HG03280 (cell line): ENCODE measurements around the gene FAM83D.
A peak's percentile ranks its signal among the peaks of the same experiment; 100 is the strongest.
"Not testable (repeated sequence)": the region's sequence is repeated elsewhere in the genome, so short reads cannot be mapped to it uniquely, and the experiment has no call there.

Experiments used
- ATAC-seq: cut with Tn5 transposase; IDR thresholded peaks from one replicate; pipeline ENCODE4 v1.9.1; 2021; ENCODE audit warnings: mild to moderate bottlenecking, moderate library complexity; ENCODE audit not compliant: unreplicated experiment

FAM83D gene

DNA sequence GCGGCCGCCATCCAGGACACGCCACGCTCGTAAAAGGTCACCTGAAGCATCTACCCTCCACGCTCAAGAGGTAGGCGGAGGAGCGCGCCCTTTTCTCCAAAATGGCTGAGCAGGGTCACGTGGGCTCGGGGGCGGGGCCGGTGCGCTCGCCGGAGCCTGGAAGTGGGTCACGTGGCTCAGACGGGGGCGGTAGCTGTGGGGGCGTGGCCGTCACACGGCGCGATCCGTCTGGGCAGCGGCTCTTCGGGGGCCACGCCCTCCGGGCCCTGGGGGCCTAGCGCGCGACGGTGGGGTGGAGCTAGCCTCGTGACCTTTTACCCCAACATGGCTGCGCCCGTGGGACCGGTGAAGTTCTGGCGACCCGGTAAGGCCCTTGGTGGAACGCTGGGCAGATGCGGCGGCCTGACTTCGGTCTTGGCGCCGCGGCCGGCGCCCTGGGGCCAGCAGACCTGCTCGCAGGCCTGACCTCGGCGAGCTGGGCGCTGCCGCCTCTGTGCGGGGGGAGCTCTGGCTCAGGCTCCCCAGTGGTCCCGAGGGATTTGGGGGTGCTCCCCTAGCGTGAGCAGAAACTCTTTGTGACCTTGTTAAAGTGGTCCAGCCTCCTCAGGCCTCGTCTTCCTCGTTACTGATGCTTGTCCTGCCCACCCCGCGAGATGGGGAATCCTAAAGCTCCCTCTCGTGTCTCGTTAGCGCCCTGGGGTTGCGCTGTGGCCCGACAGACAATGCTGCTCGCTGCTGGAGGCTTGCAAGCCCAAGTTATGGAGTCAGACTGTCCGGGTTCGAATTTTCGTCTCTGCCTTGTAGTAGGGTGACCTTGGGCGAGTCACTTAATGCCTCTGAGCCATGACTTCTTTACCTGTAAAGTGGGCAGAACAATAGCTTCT lies 36.1 kb downstream of the FAM83D start, which contains the start of gene DHX35:
Gene DHX35 (plus strand): TSS at position 301 of the 884 bp plus-strand sequence. CDS start 24 bp downstream, at position 325.
- peak; percentile 97 for ATAC-seq

DNA sequence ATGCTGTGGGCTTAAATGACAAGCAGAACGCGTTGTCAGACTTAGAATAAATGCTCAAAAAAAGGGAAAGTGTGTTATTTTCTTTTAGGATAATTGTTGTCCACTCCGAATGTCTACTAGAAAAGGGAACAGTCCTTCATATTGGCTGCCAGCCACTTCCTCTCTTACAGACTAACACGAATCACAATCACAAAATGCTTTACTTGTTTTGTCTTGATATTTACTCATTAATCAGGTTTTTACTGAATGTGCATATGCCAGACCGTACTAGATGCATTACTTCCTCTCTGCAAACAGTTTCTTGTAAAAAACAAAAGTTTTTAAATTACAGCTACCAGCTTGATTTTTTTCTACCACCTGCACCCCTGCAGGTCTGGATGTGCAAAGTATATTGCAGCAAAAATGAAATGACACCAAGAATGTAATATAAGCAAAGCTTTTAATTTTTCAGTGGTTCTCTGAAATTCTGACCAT lies 36.7 kb downstream of the FAM83D start:
- ATAC-seq, result no peak

DNA sequence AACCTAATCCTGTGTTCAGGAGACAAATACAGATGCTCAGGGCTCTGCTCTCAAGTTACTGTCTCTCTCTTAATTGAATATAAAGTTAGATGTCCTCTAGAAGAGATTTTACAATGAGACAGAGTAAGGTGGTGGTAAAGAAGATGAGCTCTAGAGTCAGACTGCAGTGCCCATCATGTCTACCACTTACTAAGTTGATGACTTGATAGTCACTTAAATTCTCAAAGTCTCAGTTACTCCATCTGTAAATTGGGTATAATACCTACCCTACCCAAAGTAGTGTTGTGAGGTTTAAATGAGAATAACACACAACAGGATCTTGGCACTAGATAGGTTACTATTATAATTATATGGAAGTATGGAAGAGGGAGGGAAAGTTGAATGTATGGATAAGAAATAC lies 37.5 kb downstream of the FAM83D start:
- ATAC-seq, result no peak

DNA sequence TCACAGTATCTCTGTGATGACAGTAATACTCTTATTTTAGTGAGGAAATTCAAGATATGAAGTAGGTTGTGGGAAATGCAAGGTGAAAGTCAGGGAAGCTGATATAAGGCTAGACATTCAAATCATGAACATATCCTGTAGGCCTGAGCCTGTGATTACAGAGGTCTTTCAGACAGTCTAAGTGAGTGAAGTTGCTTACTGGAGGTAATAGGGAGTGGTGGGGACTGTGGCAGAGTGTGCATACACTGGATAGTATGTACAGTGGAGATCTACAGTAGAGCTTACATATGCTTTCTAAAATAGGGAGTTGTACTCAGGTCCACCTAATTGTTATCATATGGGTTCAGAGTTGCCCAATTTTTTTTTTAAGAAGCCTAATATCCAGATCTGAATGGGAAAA lies 39.0 kb downstream of the FAM83D start:
- no peak for ATAC-seq

DNA sequence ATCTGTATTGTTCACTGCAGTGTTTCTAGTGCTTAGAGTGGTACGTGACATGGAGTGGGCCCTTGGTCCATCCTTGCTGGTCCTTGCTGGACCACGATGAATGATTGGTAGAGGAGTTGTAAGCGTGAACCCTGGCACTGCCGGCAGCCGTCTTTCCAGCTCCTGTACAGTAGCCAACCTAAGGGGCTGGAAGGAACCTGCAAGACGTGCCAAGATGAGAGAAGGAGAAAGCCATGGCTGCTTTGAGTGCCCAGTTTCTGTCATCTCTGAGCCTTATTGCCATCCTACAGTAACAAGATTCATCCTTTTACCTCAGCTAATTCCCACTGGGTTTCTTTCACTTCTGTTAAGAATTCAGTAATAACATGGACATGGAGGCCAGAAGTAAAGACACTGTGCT lies 41.9 kb downstream of the FAM83D start:
- ATAC-seq, result no peak

DNA sequence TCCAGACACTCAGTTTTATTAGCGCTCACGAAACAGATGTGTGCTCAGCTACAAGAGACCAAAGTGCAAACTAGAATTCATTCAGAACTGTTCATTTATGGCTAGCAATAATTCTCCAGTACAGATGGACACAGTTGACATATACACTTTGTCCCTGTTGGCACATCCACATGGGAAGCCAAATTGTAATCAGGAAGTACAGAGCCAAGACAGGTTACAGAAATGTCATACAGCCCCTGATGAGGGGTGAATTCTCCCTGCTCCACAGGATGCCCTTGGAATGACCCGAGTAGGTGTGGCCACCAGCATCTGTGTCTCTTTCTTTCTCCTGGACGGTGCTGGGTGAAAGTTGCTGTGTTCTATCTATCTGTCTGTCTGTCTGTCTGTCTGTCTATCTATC lies 43.5 kb downstream of the FAM83D start:
- ATAC-seq, result no peak

DNA sequence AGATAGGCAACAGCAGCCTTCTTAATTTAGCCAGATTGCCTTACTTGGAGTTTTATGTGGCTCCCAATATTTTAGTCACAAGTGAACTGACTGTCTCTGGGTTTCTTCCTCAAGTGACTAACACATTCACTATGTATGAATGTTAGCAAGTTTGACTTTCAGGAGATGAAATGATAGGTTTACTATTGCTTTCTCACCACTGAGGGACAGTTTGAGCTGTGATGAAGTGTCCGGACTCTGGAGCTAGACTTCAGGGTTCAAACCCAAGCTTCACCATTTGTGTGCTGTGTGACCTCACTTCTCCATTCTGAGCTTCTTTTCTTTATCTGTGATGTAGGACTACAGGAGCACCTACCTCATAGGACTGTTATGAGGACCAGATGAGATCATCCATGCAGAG lies 44.1 kb downstream of the FAM83D start:
- ATAC-seq, result no peak

DNA sequence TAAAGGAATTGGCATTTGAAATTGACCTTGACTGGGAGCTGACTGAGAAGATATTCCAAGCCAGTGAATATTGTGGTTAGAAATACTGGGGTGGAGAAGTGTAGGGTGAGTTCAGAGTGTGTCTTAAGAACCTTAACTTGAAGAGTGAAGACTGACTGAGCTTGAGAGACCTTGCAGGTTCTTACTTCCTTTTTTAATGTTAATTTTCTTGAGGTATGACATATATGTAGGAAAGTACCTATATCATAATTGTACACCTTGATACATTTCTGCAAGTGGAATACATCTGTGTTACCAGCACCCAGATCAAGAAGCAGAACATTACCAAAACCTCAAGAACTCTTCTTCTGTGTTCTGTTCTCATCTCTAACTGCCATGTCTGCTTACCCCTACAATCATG lies 46.9 kb downstream of the FAM83D start:
- no peak for ATAC-seq

DNA sequence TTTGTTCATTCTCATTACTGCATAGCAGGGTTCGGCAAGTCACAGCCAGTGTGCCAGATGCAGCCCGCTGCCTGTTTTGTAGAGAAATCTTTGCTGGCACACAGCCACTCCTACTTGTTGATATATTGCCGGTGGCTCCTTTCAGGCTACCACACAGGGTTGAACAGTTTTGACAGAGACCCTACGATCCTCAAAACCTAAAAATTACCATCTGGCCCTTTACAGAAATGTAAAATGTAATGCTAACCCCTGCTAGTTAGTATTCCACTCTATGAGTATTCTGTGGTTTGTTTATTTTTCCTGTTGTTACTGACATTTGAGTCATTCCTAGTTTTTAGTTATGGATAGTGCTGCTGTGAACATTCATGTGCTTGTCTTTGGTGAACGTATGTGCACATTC lies 47.4 kb downstream of the FAM83D start:
- no peak for ATAC-seq

DNA sequence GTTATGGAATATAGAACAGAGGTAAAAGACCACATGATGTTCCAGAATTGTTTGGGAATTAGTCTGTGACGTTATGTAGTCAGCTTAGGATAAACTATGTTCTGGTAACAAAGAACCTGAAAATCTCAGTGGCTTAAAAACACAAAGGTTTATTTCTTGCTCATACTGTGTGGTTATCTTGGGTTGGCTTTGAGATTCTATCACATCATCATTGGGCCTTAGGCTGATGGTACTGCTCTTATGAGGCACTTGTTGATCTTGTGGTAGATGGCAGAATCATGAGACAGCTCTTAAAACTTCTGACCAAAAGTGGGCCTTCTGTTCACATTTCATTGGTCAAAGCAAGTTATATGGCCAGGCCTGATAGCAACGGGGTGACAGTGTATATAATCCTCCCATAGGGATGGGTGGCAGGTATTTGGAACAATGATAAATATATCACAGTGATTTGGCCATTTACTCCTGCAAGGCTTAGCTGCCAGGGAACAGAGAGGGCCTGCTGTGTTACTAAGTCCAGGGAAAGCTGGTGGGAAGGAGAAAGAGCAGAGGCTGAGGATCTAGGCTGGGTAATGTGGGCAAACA lies 49.4 kb downstream of the FAM83D start:
- no peak for ATAC-seq

DNA sequence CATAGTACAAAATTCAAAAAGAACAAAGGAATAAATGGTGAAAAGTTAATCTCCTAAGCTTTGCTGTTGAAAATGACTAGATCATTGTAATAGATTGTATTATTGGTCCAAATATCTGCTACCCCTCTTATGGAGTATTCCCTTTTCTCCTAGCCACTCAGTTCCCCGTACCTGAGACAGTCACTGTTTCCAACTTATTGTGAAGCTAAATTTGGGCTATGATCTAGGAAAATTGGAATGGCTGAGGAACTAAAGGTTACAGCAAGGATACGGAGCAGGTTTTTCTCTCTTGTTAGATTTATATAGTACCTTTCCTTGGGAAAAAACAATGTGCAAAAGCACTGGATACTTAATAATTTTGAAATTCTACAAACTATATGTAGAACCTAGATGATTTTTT lies 53.2 kb downstream of the FAM83D start:
- ATAC-seq, result no peak

DNA sequence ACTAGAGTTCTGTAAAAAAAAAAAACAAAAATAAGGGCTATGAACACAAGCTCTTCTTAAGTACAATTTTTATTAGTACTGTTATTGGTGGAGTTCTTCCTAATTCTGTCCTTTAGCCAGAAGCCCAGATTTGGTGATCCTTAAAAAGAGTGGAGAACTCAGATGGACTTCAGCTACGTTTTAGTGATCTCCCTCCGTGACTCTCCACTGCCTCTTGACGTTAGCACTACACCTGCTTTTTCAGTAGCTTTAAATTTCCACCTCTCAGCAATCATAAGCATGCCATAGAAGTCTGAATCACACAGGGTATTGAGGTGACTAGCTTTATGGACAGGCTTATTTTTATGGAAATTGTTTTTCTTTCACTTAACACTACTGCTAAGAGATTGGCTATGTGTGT lies 53.6 kb downstream of the FAM83D start:
- no peak for ATAC-seq

DNA sequence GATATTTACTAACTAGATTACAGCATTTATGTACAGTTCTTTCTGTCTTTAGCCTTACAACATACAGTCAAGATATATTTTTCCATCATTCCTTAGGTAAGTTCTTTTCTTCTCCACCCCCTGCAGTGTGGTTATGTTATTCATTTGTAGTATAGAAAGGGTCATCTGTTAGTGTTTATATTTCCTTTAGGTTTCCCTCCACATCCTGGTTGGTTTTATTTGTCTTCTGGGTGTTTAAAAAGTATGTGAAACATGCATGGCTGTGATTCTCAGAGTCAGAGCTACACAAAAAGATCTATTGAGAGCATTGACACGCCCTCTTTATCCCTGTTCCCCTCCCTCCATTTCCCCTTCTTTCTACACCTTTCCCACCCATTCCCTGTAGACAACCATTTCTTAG lies 56.1 kb downstream of the FAM83D start:
- ATAC-seq, result no peak

DNA sequence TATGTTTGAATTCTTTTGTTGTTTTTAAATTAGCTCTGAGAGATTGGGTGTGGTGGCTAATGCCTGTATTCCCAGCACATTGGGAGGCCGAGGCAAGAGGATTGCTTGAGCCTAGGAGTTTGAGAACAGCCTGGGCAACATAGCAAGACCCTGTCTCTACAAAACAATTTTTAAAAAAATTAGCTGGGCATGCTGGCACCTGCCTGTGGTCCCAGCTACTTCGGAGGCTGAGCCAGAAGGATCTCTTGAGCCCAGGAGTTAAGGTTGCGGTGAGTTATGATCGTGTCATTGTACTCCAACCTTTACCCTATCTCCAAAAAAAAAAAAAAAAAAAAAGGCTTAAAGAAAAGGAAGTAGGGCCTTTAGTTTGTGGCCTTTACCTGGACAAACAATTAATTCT lies 58.8 kb downstream of the FAM83D start:
- ATAC-seq, result no peak

DNA sequence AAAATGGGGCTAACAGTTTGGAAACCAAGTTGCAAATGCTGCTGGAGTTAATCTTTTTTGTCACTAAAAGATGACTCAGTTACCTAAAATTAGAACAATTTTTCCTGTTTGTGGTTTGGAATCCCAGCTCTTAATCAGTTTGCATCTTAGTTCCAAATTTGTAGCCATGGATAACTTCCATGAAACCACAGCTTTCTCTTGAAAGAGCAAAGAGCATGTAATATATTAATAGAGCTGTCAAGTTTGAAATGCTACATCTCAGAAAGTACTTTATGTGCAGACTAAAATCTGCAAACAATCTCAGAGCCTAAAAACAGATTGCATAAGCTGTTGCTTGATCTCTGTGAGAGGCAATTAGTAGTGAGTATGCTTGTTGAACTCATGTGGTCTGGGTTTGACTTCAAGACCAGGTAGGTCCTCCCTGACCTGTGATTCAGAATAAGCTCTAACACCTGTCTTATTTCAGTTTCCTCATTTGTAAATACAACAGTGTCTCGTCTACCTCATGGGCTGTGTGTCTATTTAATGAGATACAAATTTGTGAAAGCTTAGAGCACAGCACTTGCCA lies 59.5 kb downstream of the FAM83D start:
- ATAC-seq, result no peak

DNA sequence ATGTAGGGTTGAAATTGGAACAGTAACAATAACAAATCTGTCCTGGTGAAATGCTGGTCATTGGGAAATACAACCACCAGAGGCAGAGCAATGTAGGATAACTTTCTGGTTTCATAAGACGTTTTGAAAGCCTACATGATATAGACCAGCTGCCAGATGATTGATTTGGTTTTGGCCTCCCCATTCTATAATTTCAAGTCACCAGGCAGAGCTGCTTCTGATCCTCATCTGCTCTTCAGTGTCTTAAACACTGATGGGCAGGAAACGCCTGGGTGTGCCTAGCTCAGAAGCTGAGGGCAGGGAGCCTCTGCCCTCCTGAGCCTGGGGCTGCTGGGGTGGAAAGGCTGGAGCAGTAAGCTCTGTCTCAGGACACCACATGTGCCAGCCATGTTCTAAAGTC lies 60.4 kb downstream of the FAM83D start:
- ATAC-seq, result no peak

DNA sequence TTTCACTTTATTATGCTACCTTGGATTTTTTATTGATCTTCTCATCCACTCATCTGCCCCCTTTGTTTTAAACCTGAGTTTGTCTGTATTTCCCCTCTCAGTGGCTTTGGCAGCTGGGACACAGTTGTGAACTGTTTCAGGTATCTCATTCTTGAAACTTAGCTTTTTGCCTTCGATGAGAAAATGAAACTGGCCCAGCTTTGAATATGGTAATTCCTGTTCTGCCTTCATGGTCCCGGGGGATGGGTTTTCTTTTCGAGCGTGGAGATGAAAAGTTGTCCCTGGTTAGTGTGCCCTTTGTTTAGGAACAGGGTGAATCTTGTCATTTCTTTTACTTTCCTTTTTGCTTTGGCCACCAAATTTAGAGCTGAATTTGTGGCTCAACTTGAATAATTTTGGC lies 61.6 kb downstream of the FAM83D start:
- peak; percentile 77 for ATAC-seq

DNA sequence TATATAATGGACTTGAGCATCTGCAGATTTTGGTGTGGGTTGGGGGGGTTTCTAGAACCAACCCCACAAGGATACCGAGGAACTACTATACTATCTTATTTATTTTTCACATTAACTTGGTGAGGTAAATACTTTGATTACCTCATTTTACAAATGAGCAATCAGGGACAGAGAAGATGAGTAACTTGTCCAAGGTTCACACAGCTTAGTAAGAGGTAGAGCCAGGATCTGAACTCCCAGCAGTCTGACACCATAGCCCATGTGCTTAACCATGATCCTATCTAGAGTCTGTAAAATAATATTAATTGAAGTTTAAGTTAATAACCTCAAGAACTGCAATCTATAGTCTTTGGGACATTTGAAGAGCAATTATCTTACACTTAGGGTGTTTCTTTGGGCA lies 64.5 kb downstream of the FAM83D start:
- ATAC-seq, result no peak

DNA sequence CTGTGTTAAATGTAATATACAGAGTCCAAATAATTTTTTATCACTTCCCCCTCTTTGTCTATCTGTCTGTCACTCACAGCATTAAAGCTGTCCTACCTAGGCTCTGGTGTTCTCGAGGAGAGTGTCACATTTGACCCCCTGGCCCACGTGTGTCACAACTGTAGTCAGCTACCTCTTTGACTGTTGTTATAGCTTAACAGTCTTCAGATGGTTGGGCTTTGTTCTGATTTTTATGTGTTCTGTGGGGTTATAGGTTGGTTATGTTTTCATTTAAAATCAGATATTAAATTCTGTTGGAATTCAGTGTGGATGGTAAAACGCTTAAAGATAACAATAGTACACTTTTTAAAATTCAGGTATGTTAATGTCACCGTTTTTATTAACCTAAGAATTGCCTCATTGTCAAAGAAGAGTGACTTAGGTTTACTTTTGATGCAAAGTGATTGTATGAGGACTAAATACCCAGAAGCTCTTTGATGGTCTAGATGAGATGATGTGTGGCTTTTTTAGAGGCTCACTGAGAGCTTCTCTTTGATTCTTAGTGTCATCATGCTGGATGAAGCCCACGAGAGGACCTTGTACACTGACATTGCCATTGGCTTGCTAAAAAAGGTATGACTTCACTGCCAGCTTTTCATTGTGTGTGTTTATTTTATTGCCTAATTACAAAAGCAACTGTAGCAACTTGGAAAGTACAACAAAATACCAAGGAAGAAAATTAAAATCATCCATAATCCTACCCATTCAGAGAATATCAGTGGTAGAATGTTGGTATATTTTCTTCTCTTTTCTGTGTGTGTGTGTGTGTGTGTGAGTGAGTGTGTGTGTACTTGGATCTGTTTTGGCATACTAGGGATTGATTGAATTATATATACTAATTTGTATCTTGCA lies 65.8 kb downstream of the FAM83D start:
- no peak for ATAC-seq

DNA sequence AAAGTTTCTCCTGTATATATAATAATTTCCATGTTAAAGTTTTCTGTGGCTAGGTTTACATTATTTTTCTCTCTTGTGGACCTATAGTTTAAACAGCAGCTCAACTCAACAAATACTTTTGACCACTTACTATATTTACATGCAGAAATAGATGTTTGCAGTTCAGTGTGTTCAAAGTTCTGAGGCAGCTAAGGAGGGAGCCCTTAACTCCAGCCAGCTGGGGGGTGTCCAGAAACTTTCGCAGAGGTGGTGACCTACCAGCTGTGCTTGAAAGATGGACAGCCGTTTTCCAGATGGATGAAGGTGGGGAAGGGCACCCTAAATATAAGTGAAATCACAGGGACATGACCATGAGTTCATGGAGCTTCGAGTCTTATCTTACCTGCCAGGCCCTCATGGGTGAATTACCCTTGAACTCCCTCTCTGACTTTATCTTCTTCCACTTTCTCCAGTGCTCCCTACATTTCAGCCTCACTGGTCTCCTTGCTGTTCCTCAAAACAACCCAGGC lies 69.4 kb downstream of the FAM83D start:
- ATAC-seq, result no peak

DNA sequence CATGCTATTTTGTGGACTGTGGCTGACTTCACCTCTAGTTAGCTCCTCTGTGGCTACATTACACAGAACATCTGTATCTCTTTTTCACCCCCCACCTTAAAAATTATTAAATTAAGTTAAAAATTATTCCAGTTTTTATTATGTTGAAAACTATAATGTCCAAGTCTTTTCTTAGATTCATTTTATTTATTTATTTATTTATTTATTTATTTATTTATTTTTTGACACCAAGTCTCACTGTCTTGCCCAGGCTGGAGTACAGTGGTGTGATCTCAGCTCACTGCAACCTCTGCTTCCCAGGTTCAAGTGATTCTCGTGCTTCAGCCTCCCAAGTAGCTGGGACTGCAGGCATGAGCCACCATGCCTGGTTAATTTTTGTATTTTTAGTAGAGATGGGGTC lies 70.6 kb downstream of the FAM83D start:
- not testable (repeated sequence) for ATAC-seq
